Omental fat pad (tissue), 4 donors: ENCODE data around the gene ADGB. TPM values are rescaled to one million over a fixed set of nuclear protein-coding genes. Genes with fewer than 3 reads are reported as not detected.
A peak's percentile ranks its signal among the peaks of the same experiment; 100 is the strongest.

Experiments used
- ATAC-seq: fragments of 150-250 bp; one replicate; pipeline ENCODE4 v1.9.1; 2016; ENCODE audit warnings: mild to moderate bottlenecking, moderate library complexity; ENCODE audit not compliant: low FRiP score
- DNase-seq: peaks from one replicate; pipeline ENCODE4 v3.0.0-alpha.2; 2019; ENCODE audit warnings: low spot score
- CTCF ChIP-seq, 3 donors: fragments of 450-650 bp; IDR thresholded peaks; one replicate each; pipeline ENCODE4 v1.5.1; 2016 to 2017; ENCODE audit warnings: antibody characterized with exemption in 3 of 3, mild to moderate bottlenecking in 3 of 3, moderate library complexity in 2 of 3
- total RNA-seq, 4 donors: library from RNA; depleted of rRNA; stranded (reverse); fragments of >200 nt; gene quantifications; one replicate each; pipeline ENCODE4 v1.1.0, GENCODE V29; 2016

Gene ADGB
- total RNA-seq, 4 donors from 2014 or later = not detected

DNA sequence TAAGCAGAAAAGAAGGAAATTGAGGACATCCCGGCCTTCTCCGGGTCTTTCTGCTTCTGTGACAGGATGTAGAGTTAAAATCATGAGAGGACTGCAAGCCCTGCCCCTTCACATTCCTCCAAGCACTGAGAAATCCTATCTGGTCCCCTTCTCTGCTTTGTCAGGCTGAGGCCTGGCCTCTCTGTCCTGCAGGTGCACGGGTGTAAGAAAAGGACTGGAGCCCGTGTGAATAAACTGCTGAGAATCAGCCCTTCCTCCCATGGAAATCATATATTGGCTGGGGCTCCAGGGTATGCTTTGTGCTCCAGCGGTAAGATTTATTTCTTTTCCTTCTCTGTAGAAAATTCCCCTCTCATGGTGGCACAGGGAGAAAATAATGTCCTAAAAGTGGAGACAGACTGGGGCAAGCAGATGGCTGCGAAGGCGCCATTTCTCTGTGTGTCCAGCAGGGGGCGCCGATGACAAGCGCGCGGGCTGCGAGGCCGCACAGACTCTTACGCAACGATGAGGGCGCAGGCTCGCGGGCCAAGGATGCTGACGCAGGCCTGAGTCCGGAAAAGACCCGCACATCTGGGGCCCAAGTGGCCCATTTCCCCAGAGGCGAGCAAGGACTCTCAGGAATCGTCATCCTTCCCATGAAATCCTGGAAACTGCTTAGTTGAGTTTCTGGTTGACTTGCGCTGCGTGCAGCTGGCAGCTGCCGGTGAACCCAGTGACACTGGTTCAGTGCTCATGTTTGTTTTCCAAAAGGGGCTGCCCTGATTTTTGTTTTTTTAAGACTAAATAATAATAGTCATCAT, 258.6 kb downstream of the ADGB start:
- ATAC-seq (peak; percentile 96), DNase-seq (peak; percentile 58)
- TF ChIP-seq CTCF (IDR thresholded peaks at IDR 0.05) = peak in 2 of 3 donors; percentile 92 to 97

- peak; percentile 33 for ATAC-seq
- no peak for DNase-seq
- TF ChIP-seq CTCF (IDR thresholded peaks at IDR 0.05) = no peak
These were observed 259.2 kb downstream of the ADGB start for GRCh38 chr6:146857980-146858347.

- no peak for DNase-seq
- no peak for ATAC-seq
These were observed 260.4 kb downstream of the ADGB start for GRCh38 chr6:146859206-146859605.

GRCh38 chr6:146859795-146860495, 261.2 kb downstream of the ADGB start:
- no peak for TF ChIP-seq CTCF (IDR thresholded peaks at IDR 0.05)
- DNase-seq (no peak), ATAC-seq (no peak)

More at GRCh38 chr6:146859206-146859605, 260.4 kb downstream of the ADGB start:
- no peak for TF ChIP-seq CTCF (IDR thresholded peaks at IDR 0.05)

DNA sequence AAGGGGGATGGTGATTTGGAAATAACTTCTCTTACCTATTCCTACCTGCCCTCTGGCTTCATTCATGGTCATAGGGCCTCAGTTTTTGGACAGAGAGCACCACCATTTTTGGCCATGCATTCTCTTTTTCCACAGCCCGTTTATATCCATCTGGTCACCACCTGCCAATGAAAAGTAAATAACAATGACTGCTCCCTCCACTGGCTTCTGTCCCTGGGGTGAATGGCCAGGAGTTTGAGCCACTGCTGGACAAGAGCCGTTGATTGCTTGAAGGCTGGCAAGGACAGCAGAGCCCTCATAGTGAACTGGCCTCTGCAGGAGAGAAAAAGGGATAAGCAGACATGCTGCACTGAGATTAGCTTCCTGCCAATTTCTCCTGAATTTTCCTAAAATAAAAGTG, 261.8 kb downstream of the ADGB start:
- TF ChIP-seq CTCF (IDR thresholded peaks at IDR 0.05) = no peak
- no peak for ATAC-seq
- no peak for DNase-seq

DNA sequence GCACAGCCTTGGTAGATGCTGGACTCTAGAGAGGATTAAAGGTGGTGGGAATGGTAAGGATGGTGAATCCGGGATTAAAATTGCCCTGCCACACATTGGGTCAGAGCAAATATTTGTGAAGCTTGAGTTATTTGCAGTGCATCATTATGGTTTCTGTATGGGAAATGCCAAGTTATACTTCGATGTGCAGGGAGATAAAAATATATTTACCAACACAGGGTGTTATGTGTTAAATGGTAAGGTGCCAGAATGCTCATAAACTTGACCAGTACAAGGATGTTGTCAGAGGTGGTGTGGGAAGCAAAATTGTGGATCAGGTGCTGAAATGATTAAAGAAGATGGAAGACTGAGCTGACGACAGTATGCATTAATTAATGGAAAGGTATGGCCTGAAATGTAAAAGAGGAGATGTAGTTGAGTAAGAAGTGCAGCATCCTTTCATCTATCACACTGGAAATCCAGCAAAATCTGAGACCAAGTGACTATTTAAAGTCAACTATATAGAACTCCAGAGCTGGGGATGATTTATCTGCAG, 262.3 kb downstream of the ADGB start:
- DNase-seq (no peak), ATAC-seq (no peak)
- no peak for TF ChIP-seq CTCF (IDR thresholded peaks at IDR 0.05)
